GM19372 (cell line): Measurements from ENCODE around the gene PMM2.
"Not testable (repeated sequence)": the region's sequence is repeated elsewhere in the genome, so short reads cannot be mapped to it uniquely, and the experiment has no call there.

ENCODE experiments used
- ATAC-seq: cut with Tn5 transposase; IDR thresholded peaks from one replicate; pipeline ENCODE4 v1.9.1; 2021; ENCODE audit warnings: mild to moderate bottlenecking, low read depth, moderate library complexity; ENCODE audit not compliant: unreplicated experiment

The PMM2 gene

DNA sequence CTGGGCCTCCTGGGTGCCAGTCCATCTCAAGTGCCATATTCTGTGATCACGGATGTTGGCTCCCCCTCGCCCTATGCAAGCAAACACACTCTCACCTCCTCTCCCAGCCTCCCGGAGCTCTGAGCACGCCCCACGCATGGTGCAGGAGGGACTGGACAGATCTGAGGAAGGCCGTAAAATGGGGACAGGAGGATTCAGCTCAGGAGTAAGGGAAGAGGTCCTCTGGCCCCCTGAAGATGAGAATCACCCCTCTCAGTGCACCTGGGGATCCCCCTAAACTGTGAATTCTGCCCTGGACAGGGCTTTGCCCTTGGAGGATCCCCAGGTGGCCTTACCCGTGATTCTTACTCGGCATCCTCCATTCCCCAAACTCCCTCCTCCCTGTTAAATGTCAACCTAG lies 15.8 kb upstream of the PMM2 start:
- no peak for ATAC-seq

DNA sequence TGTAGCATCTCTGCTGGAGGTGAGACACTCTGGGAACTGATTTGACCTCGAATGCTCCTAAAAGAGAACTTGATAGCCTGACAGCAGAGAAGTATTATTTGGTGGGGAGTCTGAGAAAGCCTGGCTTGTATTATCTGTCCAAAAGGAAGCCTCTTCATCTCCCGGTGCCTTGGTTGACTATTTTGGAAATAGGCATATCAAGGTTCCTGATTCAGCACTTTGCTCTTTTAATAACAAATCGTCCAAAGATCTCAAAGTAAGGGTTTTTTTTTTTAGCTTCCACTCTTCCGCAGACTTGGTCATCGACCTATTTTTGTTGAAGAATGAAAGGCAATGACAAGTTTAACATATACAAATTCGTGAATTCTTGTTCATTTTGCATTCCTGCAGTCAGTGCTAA lies 15.0 kb upstream of the PMM2 start:
- no peak for ATAC-seq

DNA sequence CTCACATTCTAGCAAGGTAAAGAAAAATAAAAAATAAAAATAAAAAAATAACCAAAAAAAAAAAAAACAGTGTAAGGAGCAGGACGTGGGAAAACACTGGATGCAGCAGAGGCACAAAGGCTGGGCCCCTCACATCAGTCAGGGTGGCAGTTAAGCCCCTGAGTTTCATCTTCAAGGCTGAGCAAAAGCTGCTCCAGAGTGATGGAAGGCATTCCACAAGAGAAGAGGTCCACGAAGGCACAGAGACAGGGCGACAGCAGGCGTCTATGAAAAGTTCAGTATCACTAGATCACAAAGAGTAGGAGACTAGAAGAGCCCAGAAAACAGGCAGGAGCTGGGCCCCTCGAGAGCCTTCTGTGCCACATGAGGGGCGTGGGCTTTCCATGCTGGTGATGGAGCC lies 12.2 kb upstream of the PMM2 start:
- ATAC-seq: no peak

DNA sequence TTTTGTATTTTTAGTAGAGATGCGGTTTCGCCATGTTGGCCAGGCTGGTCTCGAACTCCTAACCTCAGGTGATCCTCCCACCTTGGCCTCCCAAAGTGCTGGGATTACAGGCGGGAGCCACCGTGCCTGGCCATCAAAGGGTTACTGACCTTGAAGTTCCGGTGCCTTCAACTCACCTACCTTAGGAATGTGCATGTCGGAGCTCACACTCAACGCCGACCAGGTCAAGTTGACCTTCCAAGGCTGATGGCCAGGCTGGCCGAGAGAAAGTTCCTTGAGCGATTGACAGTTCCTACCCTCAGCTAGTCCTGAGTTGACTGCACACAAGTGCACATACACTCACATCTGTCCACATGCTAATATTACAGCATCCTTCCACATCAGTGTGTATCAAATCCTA lies 11.3 kb upstream of the PMM2 start:
- not testable (repeated sequence) for ATAC-seq

- no peak for ATAC-seq
Observed at GRCh38 chr16:8788578-8789172, 9.0 kb upstream of the PMM2 start.

GRCh38 chr16:8795091-8795490 lies 2.5 kb upstream of the PMM2 start:
- no peak for ATAC-seq

DNA sequence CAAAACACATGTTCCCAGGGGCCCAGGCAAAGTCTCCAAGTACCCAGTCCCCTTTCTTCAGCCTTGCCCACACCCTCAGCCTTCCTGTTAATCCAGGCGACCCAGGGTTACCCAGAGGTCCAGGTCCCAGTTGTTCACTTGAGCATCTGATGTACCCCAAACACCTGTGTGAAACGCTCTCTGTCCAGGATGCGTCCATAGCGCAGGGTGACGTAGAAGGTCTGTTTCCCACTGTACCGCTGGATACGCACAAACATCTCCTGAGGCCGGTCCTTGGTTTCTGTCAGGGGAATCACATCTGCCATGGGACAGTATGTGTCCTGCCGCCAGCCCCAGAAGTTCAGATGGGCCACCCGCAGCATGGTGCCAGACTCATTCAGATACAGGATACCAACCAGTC lies 1.8 kb upstream of the PMM2 start:
- no peak for ATAC-seq

DNA sequence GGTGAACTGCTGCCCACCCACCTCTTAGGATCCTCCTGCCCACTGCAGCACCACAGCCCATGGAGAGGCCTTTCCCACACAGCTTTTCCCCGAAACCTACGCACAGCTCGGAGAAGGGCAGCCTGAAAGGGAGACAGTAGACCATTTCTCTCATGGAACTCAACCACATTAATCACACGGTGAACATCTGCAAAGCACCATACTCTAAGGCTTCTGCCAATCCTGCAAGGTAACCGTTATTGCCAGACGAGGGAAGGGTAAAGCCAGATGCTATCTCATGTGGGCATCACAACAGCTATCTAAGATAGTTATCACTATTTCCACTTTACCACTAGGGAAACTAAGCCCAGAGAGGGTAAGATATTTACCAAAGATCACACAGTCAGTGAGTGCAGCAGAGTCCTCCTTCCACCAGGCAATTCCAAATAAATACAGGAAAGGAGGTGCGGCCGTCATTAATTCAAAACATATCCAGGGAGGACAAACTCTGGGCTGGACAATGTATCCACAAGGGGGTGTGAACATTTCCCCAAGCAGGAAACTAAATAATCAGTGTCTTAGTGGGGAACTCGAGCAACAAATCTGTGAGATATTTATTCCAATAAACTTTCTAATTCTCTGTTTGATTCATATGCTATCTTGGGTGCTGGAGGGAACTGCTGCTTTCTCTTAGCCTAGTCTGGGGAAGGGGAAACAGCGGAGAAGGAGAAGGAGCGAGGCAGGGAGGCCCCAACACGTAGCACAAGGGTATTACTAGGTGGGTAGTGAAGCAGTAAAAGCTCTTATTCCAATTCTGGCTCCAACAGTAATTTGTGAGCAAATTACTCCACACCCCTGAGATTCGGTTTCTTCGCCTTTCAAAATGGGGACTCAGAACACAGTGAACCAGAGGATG lies 923 bp upstream of the PMM2 start:
- ATAC-seq: no peak

DNA sequence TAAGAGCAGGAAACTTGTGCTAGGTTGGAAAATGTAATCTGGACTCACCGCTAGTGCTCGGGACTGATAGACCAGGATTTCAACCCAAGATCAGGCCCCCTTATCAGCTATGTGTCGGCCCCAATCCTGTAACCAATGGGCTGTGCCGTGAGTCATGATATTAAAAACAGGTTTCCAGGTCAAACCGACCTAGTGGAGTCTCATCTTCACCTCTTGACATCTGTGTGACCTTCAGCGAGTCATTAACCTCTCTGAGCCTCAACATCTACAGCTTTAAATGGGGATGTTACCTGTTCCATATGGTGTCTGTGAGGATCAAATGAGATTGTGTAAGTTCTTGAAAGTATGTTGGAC lies 512 bp downstream of the PMM2 start:
- ATAC-seq: peak; percentile 6

DNA sequence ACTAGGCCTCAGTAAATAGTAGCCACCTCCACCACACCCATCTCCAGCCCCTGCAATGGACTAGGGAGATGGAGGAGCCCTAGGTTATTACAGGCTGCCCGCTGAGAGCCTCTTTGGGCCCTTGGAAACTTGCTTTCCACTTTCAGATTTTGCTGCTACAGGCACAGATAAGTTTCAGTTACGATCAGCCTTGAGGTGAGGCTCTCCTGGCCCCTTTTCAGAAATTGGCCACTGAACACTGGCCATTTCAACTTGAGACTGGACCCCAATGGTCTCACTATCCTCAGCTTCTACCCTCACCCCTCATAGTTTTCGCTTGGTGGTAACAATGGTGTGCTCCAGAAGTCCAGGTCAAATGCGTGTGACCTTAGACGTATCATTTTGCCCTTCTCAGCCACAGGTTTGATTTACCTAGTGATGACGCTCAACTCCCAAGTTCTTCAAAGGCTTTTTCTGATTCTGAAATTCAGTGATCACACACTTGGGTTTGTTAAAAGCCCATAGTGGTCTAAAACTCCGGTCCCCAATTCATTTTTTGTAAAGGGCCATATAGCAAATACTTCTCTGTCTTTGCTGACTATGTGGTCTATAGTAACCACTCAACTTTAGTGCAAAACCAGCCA lies 1.0 kb downstream of the PMM2 start:
- ATAC-seq: no peak

DNA sequence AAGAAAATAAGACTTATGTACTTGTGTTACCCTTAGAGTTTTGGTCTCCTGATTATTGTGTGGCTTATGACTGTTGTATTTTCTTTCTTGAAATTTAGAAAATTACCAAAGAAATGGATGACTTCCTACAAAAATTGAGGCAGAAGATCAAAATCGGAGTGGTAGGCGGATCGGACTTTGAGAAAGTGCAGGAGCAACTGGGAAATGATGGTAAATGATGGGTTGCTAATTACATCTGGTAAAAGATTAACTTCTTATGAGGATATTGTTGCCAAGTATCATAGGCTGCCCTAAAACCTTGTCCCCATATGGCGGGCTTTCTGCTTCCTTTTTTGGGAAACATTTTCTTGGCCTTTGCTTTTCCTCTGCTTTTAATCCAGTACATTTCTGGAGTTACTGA lies 4.1 kb downstream of the PMM2 start:
- no peak for ATAC-seq

DNA sequence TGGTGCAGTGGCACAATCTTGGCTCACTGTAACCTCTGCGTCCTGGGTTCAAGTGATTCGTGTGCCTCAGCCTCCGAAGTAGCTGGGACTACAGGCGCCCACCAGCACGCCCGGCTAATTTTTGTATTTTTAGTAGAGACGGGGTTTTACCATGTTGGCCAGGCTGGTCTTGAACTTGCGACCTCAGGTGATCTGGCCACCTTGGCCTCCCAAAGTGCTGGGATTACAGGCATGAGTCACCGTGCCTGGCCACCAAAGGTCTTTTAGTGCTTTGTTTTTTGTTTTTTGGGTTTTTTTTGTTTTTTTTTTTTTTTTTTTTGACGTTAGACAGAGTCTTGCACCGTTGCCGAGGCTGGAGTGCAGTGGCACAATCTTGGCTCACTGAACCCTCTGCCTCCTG lies 6.1 kb downstream of the PMM2 start:
- ATAC-seq: not testable (repeated sequence)

- no peak for ATAC-seq
Observed at GRCh38 chr16:8804313-8804712, 6.7 kb downstream of the PMM2 start.

DNA sequence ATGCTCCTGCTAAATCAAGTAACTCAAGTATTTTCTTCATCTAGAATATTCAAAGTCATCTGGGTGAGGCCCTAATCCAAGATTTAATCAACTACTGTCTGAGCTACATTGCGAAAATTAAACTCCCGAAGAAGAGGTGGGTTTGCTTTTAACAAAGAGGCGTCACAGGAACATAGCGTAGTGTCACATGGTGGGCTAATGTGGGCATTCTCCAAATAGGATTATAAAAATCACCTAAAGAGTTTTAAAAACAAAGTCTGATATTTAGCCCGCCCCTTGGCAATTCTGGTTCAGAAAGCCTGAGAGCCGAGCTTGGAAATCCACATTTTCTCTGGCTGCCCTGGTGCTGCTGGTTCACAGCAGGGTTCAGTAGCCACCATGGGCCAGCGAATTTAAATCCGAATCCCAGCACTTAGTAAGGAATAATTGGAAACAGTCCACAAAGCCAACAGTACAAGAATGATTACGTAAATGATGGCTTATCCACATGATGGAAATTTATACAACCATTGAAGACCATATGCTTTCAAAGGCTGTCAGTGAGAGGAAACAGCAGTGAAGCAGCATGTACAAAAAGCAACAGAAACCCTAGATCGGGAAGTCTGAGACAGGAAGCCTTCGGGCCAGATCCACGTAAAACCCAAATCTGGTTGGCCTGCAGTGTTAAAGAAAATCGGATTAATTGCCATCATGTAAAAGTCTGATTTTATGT lies 8.8 kb downstream of the PMM2 start:
- ATAC-seq: no peak

GRCh38 chr16:8807189-8807588 lies 9.6 kb downstream of the PMM2 start:
- ATAC-seq: no peak

GRCh38 chr16:8808009-8808408 lies 10.4 kb downstream of the PMM2 start:
- ATAC-seq: no peak

DNA sequence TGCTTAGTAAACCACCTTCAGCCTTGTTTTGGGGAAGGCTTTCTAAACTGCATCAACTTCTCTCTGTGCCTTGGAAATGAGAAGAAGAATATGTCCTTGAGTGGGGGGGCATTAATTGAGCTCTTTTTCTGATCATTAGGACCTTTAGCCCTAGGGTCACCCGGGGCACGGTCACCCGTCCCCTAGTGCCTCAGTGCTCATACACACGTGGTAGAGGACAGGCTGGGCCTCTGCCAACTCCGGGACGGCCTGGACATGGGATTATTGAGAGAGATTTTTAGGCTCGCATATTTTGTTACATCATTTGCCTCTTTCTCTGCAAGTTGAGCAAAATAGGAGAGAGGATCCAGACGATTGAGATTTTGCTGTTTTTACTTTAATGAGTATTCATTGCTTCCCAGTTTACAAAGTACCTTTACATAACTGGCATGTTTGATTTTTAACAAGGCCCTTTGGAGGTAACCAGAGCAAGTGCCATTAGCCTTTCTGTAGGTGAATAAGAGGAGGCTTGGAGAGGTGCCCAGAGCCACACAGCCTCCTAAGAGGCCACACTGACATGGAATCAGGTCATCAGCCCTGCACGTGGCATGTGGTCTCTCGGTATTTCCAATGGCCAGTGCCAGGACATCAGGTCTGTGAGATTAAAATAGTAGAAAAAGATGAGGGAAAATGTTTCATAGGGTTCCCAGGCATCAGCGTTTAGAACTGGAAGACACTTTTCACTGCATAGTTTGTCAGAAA lies 11.1 kb downstream of the PMM2 start:
- no peak for ATAC-seq

- ATAC-seq: no peak
Observed at GRCh38 chr16:8812162-8812843, 14.7 kb downstream of the PMM2 start.

DNA sequence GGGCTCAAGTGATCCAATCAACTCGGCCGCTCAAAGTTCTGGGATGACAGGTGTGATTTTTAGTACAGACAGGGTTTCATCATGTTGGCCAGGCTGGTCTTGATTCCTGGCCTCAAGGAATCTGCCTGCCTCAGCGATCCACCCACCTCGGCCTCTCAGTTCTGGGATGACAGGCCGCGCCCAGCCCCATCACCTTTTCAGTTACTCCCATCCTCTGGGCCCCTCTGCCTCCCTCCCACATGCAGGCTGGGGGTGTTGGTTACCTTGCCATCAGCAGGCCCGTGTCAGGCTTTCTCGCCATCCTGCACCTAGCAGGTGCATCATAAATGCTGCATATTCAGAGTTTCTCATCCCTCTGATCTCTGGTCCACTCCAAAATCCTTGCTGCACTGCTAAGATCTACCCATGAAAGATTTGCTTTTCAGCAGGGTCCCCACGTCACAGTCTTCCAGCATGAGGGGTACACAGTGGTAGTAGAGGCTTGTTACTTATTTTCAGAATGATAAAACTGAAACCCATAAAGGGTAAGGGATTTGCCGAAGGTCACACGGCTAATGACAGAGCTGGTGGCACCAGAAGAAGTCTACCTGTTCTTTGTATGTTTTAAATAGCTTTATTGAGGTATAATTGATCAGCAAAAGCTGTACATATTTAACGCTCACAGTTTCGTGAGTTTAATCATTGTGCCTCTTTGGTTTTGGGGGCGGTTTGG lies 16.6 kb downstream of the PMM2 start:
- ATAC-seq: no peak
